ENCODE measurements around the gene ATP13A4.
"Not testable (repeated sequence)": the region's sequence is repeated elsewhere in the genome, so short reads cannot be mapped to it uniquely, and the experiment has no call there.

ATP13A4 gene

DNA sequence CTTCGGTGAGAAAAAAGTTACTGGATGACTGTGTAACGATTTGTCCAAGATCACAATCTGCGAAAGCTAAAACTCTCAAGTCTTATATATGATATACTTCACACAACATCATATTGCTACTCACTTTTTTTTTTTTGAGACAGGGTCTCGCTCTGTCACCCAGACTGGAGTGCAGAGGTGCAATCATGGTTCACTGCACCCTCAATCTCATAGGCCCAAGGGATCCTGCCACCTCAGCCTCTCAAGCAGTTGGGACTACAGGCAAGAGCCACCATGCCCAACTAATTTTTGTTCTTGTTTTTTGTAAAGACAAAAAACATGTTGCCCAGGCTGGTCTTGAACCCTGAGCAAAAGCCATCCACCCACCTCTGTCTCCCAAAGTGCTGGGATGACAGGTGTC, 5.4 kb upstream of the ATP13A4 start:
- no peak for DNase-seq

DNA sequence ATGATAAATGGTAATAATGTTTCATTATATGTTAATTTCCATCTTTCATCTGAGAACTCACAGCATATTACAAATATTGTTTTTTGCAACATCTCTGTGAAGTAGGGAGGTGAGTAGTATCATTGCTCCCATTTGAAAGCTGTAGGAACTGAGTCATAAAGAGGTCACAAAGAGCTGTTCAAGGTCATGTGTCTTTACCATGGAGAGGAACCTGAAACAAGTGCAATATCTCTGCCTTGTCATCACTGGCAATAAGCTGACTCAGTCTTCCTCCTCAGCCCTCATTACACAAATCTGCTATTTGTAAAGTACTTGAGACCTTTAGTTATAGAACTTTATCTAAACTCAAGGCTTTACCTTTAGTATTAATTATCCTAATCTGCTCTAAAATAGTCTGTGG, 4.4 kb upstream of the ATP13A4 start:
- DNase-seq = no peak

DNA sequence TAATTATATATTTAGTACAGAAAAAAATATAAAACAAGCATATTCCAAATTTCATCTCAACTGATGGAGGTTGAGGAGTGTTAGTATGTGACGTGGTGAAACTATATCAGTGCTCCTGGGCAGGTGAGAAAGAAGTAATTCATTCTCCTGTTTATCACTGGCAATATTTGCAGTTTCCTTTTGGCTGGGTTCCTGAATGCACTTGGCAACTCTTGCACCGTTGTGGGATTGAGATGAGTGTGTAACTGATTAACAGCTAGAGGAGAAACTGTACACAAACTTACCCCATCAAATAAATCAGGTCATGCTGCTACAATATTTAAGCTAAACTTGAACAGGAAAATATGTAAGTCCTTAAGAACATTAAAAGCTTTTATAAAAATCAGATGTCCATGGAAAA, 2.1 kb upstream of the ATP13A4 start:
- DNase-seq = no peak

DNA sequence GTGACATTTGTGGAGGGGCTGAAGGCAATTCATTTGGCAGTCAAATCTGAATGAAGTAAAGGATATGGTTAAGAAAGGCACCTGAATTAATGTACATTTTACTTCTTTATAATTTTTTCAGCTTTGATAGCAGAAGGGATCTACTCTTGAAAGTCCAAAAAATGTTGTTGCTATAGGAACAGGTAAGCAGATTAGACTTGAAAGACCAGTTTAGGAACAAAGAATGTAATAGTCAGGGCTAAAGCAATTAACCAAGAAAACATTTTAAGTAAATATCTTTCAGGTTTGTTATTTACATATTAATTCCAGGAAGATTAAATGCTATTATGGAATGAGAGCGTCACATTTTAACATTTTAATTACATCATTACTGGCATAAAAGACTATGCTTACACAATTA, 1.1 kb downstream of the ATP13A4 start:
- DNase-seq = no peak

DNA sequence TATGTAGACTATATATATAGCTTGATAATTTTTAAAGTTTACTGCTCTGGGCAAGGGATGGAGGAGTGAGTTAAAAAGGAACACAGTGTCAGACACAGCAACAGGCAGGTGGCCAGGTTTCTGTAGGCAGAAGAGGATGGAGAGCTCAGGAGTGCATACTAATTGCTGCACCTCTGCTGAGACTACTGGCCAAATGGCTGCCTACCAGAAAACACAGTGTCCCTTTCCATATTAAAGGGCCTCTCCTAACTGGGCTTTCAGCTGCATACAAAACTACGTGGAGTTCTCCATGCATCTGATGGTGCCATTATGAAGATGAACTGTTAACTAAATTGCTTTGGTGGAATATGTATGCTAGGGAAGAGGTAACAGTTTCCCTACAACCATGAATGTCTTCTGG, 1.8 kb downstream of the ATP13A4 start:
- DNase-seq = no peak

DNA sequence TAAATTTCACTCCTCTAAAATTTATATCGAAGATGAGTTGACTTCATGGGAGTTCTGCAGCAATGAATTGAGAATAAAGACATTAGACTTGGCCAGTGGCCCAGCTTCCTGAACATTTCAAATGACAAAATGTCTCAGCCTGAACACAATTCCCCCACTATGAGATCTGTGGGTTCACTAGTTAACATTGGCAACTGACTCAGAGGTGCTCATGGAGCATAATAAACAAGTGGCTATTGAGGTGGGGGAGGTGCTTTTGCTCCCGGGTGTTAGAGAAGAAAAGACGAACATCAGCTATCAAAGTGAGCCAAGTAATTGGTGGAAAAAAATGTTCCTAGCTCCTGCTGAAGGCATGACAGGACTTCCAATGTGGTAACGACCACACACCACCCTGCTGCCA, 6.3 kb downstream of the ATP13A4 start:
- DNase-seq = no peak

DNA sequence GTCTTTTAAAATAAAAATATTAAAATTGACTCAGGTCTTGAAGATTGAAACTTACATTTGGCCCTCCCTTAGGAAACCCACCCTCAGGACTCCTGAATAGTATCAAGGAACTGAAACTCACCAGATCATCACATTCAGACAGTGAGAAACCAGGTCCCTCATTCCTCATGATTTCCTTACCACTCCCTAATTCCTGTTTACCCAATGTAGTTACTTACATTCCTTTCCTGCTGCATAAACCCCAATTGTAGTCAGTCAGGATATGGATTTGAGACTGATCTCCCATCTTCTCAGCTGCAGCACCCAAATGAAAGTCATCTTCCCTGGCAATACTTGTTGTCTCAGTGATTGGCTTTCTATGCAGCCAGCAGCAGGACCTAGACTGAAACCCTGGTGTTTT, 8.6 kb downstream of the ATP13A4 start:
- DNase-seq = no peak

DNA sequence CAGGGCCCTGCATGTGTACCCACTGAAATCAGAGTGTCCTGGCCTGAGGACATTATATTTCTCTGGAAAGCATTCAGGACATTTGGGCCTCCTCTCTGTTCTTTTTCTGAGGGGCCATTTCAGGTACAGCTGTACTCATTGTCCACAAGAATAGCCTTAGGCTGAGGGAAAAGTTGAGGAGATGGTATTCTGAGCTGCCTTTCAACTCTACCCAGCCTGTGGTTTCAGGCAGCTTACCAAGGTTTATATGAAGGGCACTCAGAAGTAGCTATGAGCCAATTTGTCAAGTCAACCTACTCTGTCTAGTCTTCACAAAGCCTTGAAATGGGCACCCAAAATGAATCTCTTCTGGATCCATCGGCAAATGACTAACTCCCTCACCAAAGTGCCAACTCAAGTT, 9.4 kb downstream of the ATP13A4 start:
- no peak for DNase-seq

DNA sequence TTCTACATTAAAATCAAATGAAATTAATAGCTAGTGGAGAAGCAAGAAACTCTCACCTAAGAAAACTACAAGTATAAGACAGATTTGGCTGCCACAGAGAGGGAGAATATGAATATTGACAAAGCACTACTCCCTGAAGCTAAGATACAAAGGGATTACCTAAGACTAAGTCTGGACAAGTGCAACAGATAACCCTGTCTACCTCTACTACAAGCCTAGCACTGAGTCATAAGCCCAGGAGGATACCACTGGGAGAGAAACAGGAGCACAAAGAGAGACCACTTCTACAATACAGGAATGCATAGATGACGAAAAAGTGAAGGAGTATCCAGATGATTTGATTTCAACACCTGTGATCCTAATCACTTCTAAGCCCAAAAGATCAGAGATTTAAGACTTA, 10.4 kb downstream of the ATP13A4 start:
- DNase-seq = no peak

DNA sequence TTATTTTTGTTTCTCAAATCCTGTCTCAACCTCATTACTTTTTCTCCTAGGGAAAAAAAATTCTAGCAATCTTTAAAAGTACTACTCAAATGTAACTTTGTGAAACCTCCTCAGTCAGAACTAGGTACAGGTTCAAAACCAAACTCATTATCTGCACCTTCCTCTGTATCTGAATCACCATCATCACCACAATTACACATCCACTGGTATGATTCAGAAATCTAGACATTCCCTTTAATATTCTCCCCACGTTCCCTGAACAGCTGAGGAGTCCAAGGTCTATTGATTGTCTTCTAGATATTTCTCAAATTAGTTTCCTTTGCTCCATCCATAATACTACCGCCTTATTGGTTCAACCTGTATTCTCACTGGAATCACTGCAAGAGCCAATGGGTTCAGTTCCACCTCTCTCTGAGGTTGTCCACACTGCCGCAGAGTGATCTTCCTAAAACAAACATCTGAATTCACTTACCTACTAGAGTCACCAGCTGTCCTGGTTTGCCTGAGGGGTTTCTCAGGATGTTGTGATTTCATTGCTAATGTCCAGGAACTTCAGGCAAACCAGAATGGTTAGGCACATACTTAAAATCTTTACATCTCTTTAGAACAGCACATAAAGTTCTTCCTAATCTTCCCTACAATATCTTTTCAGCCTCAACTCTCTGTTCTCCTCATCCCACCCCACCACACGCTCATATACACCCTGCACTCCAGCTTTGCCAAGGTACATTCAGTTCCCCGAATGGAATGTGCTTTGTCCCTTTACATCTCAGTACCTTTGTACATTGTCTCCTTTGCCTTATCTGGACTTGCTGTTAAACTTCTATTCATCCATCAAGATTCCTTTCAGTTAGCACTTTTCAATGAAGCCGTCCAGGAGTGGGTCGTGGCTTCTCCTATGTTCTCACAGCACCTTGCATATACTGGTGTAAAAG, 24.2 kb downstream of the ATP13A4 start:
- DNase-seq = no peak

DNA sequence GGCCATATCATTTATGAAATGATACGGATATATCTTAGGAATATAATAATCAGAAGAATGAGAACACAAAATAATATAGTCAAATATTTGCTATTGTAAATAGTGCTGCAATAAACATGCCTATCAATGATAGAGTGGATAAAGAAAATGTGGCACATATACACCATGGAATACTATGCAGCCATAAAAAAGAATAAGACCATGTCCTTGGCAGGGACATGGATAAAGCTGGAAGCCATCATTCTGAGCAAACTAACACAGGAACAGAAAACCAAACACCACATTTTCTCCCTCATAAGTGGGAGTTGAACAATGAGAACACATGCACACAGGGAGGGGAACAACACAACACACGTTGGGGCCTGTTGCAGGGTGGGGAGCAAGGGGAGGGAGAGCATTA, 28.6 kb downstream of the ATP13A4 start:
- not testable (repeated sequence) for DNase-seq

DNA sequence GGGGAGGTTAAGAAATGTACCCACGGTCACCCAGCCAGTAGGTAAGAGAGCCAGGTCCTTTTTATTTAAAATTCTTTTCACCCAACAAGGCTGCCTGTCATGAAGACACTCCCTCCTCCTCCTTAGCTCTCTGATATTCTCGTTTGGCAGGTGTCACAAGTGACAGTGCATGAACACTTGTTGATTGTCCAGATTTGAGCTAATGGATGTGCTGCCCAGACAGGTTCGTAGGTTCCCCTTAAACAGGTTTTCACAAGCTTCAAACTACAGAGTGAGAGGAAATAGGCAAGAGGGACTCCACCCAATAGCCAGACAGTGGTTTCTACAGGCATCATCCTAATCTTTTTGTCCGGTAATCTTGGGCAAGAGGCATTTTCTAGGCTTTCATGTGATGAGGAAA, 32.2 kb downstream of the ATP13A4 start:
- no peak for DNase-seq

DNA sequence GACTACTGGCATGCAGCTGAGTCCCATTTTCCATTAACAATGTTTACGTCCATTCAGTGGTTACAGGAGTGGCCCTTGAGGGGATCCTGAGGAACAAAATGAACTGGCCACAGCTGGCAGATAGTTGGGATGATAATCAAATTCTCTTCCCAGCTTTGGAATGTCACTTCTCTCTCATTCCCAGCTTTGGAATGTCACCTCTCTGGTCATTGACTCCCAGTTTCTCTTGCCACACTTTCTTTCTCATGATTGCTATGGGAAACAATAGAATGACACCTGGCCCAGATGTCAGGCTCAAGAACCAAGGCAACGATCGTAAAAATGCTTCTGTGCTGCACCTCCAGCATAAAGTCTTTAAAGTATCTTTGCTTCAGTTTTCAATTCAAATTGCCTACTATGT, 34.0 kb downstream of the ATP13A4 start:
- DNase-seq = no peak

DNA sequence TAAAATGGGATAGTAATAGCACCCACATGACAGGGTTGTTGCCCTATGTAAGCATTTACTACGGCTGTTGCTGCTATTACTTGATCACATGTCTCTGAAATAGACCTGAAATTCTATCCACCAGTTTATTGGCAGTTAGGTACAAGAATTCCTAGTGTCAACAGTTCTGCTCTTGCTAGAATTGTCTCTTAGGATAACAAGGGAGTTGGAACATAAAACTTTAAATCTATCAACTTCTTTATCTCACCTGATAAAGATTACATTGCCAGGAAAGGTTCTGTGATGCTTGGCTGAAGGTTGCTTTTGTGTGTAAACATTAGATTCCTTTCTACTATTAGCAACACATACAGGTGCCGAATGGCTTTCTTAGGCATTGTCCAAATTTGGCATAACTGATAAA, 38.7 kb downstream of the ATP13A4 start:
- no peak for DNase-seq

DNA sequence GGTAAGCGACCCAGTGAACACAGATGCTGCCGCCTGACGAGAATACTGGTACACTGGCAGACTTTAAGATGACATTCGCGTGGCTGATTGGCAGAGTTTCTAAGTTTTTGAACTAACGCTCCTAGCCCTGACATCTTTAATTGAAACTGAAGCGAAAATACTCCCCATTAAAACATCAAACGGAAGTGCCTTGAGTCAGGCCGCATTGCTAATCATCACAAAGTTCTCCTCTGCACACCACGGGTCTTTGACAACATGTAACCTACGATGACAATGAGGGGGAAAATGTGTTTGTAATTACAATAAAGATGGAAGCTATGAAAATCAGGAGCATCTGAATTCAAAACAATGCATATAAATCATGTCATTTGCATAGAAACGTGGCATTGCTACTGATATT, 44.5 kb downstream of the ATP13A4 start:
- DNase-seq = no peak

DNA sequence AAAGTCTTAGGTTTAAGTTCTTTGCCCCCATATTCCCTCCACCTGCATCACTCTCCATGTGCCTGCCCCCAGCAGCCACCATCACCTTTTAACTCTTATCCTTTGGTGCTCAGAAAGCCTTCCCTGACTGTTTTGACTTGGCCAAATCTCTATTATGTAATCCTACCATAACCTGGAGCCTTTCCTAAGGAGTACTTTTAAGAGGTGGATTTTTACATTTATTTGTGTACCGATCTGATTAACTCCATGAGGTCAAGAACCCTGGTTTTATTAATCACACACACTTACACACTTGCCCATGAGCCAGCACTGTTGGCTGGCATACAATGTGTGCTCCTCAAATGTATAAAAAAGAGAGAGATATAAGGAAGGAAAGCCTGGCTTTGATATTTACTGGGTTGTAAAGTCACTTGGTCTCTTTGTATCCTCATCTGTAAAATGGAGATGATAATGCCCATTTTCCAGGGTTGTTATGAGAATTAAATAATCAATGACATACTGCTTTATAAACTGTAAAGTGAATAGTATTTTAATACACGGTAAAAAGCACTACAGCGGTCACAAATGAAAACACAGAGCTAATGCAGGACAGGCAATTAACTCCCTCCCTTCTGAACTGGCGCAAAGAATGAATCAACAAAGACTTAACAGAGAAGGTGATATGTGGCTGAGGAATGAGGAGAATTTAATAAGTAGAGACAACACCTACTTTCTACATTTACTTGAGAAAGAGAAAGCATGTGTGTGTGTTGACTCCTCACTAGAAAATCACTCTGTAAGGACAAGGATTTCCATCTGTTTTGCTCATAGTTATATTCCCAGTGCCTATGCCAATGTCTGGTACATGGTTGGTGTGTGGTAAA, 45.4 kb downstream of the ATP13A4 start:
- DNase-seq = no peak

DNA sequence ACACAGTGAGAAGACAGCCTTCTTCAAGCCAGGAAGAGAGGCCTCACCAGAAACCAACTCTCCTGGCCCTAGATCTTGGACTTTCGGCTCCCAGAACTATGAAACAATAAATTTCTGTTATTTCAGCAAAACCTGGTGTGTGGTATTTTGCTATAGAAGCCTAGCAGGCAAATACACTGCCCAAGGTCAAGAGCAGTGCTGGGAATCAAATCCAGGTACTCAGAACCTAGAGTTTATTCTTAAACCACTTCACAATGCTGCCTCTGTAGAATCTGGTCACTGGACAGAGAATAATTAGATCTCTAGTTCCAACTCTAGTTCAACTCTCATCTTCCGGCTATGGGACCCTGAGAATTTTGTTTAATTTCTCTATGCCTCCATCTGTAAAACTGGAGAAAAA, 46.6 kb downstream of the ATP13A4 start:
- no peak for DNase-seq

DNA sequence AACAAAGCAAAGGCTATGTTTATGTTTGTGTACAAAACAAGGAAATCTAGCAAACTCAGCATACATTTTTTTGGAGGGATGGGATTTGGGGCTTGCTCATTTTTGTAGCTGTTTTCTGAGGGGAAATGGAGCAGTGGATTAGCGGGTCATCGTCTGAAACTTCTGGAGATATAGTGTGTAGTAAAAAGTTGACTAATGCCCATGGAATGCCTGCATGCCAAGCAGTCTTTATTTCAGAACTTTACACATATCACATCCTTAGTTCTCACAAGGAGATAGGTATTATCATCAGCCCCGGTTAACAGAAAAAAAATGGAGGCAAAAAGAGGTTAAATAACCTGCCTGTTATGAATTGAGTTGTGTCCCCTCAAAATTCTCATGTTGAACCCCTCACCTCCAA, 47.1 kb downstream of the ATP13A4 start:
- no peak for DNase-seq

DNA sequence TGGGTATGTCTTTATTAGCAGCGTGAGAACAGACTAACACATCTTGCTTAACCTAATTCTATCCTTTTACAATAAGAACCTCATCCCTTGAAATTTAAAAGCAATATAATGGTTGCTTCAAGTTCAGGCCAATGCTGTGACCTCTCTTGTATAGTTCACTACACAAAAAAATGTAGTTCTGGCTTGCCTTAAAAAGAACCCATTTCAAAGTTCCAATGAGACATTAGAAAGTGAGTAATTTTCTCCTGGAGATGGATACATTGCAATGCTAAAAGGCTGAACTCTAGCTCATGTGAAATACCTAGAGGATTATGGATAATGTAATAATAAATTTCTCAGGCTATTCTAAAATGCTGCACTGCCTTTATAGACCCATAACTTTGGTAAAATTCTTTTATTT, 47.8 kb downstream of the ATP13A4 start:
- DNase-seq = no peak

DNA sequence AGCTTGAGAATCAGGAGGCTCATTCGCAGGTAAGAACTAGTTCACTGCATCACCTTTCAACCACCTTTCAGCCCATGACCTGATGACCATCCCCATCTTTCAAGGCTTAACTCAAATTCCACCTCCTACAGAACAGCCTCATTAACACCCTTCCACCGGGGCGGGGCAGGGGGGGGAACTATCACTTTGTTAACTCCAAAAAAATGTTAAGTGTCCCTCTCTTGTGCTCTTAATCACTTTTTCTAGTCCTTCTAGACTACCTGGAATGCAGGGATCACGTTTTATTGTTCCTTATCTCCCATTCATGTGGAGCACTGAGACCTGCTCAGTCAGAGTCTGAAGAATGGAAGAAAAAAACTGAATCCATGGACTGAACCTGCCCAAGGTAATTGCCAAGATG, 51.8 kb downstream of the ATP13A4 start:
- no peak for DNase-seq

DNA sequence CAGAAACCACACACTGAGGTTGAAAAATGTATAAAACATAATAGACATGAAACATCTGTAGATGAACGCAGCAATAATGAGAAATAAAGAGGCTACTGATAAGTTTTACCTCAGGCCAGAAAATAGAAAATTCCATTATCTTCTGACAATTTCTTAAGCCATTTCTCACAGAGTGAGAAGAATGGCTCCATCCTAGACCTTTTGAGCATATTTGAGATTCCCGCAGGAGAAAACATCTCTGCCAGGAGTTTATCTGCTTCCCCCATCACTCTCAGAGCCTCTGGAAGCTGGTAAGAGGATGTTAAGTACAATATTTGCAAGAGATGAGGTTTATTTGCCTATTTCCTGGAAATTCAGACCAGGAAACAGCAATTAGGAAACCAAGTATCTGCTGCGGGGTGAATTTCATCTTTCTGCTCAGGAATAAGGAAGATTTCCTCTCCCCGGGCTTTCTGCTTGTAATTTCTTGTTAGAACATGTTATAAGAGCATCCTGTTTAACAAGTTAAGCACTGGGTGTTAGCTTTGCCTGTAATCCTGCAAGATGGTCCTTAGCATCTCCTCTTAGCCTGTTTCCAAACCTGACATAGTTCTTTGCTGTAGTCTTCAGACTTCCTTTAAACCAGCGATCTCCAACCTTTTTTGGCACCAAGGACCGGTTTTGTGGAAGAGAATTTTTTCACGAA, 54.8 kb downstream of the ATP13A4 start:
- DNase-seq = no peak

DNA sequence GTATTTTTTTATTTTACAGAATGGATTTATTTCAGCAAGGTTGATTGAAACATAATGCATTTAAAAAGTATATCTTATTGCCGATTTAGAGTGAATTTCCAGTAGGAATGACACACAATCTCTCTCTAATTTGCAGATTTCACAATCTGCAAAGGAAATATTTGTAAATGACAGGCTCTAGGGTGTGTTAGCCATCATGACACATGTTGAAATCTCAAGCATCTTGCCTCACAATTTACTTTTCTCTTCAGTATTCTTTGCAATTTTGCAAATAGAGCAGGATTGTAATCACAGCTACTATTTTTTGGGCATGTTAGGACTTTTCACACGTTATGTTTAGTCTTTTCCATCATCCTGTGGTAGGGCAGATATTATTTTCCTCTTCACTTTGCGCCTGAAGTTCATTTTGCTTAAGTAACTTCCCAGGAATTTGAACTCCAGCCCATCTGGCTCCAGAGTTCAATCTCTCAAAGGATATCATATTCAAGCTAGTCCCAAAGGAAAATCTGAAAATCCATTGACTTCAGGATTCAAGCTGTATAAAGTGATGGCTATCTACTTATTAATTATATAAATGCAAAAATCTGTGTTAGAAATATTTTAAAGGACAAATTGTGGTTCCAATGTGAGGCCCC, 55.4 kb downstream of the ATP13A4 start:
- DNase-seq = no peak

DNA sequence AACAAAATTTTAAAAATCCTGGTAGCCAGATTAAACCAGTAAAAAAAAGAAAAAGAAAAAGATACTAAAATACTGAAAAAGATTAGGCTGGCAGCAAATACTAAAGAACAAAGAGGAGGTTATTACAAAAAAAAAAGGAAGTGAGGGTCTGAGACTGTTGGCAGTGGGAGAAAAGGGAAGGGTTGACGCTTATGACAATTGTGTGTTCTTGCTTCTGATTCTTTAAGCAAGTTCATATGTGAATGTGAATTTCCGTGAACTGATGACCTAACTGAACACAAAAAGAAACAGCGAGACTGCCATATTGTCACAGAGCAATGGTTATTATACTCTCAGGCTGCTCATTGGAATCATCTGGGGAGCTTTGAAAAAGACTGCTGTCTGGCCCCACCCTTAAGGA, 56.5 kb downstream of the ATP13A4 start:
- no peak for DNase-seq
